ENCODE results near the gene SCOC. TPM values are rescaled to one million over a fixed set of nuclear protein-coding genes. Genes with fewer than 3 reads are reported as not detected.

SCOC gene
- total and polyA plus RNA-seq, 2 of the 13 experiments (the other 11 are each of a cell fraction or from before 2014, with no cell fraction given): 43.8 to 65.2 TPM

DNA sequence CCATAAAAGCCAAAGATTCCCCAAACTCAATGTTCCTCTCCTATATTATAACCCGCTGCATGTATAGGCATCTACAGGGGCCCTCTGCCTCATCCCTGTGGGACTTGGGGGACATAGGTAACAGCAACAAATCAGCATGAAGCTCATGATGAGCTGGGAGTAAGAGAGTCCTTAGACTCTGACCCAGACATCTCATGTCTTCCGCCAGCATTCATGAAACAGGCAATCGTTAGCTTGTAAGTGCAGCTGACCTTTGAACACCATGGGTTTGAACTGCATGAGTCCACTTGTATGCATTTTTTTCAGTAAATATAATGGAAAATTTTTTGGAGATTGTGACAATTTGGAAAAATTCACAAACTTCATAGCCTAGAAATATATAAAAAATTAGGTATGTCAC, 10.4 kb upstream of the SCOC start (continued):
- no peak for TF ChIP-seq ZFAT (CRISPR knock-in tag; conservative IDR thresholded peaks at IDR 0.05)
- TF ChIP-seq HNRNPLL (IDR thresholded peaks at IDR 0.05; ENCODE audit: low read depth, low read length, poor library complexity, severe bottlenecking): no peak
- no peak for TF ChIP-seq ZBTB1 (CRISPR knock-in tag; IDR thresholded peaks at IDR 0.05; ENCODE audit: borderline replicate concordance)
- TF ChIP-seq, protein P1, sequence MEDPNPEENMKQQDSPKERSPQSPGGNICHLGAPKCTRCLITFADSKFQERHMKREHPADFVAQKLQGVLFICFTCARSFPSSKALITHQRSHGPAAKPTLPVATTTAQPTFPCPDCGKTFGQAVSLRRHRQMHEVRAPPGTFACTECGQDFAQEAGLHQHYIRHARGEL (CRISPR knock-in tag; IDR thresholded peaks at IDR 0.05): no peak
- no peak for TF ChIP-seq KLF6 (CRISPR knock-in tag; IDR thresholded peaks at IDR 0.05)
- no peak for TF ChIP-seq NR0B2 (CRISPR knock-in tag; IDR thresholded peaks at IDR 0.05)
- no peak for TF ChIP-seq ZBTB34 (CRISPR knock-in tag; IDR thresholded peaks at IDR 0.05)
- peak; percentile 32 for TF ChIP-seq ASH2L (IDR thresholded peaks at IDR 0.05; ENCODE audit: insufficient read length, low read depth, low read length)
- TF ChIP-seq, protein P2, sequence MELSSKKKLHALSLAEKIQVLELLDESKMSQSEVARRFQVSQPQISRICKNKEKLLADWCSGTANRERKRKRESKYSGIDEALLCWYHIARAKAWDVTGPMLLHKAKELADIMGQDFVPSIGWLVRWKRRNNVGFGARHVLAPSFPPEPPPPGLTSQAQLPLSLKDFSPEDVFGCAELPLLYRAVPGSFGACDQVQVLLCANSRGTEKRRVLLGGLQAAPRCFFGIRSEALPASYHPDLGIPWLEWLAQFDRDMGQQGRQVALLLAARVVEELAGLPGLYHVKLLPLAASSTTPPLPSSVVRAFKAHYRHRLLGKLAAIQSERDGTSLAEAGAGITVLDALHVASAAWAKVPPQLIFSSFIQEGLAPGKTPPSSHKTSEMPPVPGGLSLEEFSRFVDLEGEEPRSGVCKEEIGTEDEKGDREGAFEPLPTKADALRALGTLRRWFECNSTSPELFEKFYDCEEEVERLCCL (CRISPR knock-in tag; IDR thresholded peaks at IDR 0.05; ENCODE audit: borderline replicate concordance): no peak
- no peak for TF ChIP-seq ZNF101 (CRISPR knock-in tag; IDR thresholded peaks at IDR 0.05; ENCODE audit: borderline replicate concordance, low read depth)
- TF ChIP-seq KDM6A (CRISPR knock-in tag; IDR thresholded peaks at IDR 0.05; ENCODE audit: low read depth): peak; percentile 56; the same call in 1 of the 2 replicates
- TF ChIP-seq ZNF20 (CRISPR knock-in tag; IDR thresholded peaks at IDR 0.05): no peak
- no peak for TF ChIP-seq RARG (CRISPR knock-in tag; IDR thresholded peaks at IDR 0.05; ENCODE audit: low read depth)
- TF ChIP-seq, protein P3, sequence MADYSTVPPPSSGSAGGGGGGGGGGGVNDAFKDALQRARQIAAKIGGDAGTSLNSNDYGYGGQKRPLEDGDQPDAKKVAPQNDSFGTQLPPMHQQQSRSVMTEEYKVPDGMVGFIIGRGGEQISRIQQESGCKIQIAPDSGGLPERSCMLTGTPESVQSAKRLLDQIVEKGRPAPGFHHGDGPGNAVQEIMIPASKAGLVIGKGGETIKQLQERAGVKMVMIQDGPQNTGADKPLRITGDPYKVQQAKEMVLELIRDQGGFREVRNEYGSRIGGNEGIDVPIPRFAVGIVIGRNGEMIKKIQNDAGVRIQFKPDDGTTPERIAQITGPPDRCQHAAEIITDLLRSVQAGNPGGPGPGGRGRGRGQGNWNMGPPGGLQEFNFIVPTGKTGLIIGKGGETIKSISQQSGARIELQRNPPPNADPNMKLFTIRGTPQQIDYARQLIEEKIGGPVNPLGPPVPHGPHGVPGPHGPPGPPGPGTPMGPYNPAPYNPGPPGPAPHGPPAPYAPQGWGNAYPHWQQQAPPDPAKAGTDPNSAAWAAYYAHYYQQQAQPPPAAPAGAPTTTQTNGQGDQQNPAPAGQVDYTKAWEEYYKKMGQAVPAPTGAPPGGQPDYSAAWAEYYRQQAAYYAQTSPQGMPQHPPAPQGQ (CRISPR knock-in tag; IDR thresholded peaks at IDR 0.05; ENCODE audit: borderline replicate concordance): no peak
- TF ChIP-seq, protein P4, sequence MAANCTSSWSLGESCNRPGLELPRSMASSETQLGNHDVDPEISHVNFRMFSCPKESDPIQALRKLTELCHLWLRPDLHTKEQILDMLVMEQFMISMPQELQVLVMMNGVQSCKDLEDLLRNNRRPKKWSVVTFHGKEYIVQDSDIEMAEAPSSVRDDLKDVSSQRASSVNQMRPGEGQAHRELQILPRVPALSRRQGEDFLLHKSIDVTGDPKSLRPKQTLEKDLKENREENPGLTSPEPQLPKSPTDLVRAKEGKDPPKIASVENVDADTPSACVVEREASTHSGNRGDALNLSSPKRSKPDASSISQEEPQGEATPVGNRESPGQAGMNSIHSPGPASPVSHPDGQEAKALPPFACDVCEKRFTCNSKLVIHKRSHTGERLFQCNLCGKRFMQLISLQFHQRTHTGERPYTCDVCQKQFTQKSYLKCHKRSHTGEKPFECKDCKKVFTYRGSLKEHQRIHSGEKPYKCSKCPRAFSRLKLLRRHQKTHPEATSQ (CRISPR knock-in tag; IDR thresholded peaks at IDR 0.05; ENCODE audit: borderline replicate concordance): no peak
- TF ChIP-seq ZFP1 (CRISPR knock-in tag; IDR thresholded peaks at IDR 0.05): no peak
- TF ChIP-seq ZNF713 (CRISPR knock-in tag; IDR thresholded peaks at IDR 0.05): no peak
- TF ChIP-seq ZBTB20 (CRISPR knock-in tag; IDR thresholded peaks at IDR 0.05; ENCODE audit: borderline replicate concordance, low read depth): no peak
- no peak for TF ChIP-seq CENPX (CRISPR knock-in tag; IDR thresholded peaks at IDR 0.05)
- no peak for TF ChIP-seq ARNT2 (CRISPR knock-in tag; IDR thresholded peaks at IDR 0.05; ENCODE audit: low read depth)
- TF ChIP-seq ZNF235 (CRISPR knock-in tag; IDR thresholded peaks at IDR 0.05; ENCODE audit: borderline replicate concordance): no peak
- TF ChIP-seq E2F2 (CRISPR knock-in tag; IDR thresholded peaks at IDR 0.05; ENCODE audit: borderline replicate concordance): no peak
